GM20000 (cell line): Measurements from ENCODE around the gene DNLZ.
A peak's percentile ranks its signal among the peaks of the same experiment; 100 is the strongest.
"Not testable (repeated sequence)": the region's sequence is repeated elsewhere in the genome, so short reads cannot be mapped to it uniquely, and the experiment has no call there.

Experiments used
- DNase-seq: peaks from one replicate; pipeline ENCODE4 v3.0.0; 2012; ENCODE audit warnings: low spot score
- TF ChIP-seq, protein P1 (sequence below): IDR thresholded peaks from 2 replicates; pipeline ENCODE4 v1.5.1; 2012; ENCODE audit warnings: mild to moderate bottlenecking, control low read depth; ENCODE audit errors: extremely low read depth, missing control alignments

The DNLZ gene

DNA sequence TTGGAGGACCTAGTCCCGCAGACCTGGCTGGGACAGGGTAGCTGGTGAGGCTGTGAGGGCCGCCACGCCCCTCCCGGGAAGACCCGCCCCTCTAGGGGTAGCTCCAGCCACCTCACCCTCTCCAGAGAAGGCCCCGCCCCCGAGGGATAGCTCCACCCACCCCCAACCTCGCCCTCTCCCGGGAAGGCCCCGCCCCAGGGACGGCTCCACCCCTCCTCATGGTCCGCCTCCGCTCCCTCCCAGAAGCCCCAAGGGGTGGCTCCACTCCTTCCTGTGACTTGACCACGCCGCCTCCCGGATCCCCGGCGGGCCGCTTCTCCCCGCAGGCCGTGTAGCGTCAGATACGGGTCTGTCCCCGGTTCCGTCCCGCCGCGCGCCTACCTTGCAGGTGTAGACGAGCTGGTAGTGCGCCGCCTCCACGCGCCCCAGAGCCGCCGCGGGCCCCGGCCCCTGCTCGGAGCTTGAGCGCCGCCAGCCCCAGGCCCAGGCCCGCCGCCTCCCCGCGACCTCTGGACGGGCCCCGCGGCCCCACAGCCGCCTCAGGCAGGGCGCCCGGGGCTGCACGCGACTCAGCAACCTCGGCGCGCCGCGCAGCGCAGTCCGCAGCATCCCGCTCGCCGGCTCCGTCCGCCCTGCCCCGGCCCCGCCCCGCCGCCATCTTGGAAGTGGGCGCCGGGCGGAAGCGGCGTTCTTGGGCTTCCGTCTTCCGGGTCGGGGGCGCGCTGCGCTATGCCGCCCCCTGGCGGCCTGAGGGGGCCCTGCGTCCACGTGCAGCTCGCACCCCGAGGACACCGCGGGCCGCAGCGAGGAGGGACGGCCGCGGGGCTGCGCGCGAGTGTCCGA lies at the start of gene DNLZ:
DNLZ (minus strand) TSS at position 639 of the 843 bp plus-strand sequence; CDS start at position 609, 30 bp downstream.
- TF ChIP-seq, protein P1, sequence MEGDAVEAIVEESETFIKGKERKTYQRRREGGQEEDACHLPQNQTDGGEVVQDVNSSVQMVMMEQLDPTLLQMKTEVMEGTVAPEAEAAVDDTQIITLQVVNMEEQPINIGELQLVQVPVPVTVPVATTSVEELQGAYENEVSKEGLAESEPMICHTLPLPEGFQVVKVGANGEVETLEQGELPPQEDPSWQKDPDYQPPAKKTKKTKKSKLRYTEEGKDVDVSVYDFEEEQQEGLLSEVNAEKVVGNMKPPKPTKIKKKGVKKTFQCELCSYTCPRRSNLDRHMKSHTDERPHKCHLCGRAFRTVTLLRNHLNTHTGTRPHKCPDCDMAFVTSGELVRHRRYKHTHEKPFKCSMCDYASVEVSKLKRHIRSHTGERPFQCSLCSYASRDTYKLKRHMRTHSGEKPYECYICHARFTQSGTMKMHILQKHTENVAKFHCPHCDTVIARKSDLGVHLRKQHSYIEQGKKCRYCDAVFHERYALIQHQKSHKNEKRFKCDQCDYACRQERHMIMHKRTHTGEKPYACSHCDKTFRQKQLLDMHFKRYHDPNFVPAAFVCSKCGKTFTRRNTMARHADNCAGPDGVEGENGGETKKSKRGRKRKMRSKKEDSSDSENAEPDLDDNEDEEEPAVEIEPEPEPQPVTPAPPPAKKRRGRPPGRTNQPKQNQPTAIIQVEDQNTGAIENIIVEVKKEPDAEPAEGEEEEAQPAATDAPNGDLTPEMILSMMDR: peak; percentile 98
- DNase-seq: peak; percentile 100

DNA sequence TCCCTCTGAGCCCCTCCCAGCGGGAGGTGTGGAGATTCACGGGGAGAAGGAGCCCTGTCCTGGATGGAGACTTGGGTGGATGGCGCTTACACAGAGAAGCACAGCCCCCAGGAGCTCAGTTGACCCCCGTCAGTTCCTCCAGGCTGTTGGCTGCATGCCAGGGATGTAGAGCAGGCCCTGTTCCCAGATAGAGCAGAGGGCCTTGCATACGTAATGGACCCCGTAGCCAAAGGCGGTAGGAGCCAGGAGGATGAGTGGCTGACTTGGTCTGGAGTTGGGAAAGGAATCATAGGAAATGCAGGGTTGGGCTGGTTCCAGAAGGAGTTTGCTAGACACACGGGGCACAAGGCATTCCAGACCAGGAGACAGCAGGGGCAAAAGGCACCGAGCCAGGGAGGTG lies 49.4 kb upstream of the DNLZ start:
- no peak for DNase-seq
- TF ChIP-seq, protein P1: no peak

DNA sequence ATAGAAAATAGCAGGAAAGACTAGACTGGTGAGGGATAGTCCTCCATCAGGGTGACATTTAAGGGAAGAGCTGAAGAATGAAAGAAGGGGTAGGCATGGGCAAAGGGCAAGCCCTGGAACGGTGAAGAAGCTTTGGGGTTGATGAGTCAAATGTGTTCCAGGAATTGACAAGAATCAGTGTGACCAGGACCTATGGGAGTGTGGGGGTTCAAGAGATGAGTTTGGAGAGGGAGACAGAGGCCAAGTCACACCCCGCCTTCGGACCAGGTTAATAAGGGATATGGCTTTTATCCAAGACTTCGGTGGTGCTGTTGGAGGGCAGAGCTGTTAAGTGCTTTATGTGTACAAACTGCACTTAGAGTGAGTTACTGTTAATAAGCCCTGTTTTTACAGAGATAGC lies 47.8 kb upstream of the DNLZ start:
- TF ChIP-seq, protein P1: no peak
- DNase-seq: no peak

DNA sequence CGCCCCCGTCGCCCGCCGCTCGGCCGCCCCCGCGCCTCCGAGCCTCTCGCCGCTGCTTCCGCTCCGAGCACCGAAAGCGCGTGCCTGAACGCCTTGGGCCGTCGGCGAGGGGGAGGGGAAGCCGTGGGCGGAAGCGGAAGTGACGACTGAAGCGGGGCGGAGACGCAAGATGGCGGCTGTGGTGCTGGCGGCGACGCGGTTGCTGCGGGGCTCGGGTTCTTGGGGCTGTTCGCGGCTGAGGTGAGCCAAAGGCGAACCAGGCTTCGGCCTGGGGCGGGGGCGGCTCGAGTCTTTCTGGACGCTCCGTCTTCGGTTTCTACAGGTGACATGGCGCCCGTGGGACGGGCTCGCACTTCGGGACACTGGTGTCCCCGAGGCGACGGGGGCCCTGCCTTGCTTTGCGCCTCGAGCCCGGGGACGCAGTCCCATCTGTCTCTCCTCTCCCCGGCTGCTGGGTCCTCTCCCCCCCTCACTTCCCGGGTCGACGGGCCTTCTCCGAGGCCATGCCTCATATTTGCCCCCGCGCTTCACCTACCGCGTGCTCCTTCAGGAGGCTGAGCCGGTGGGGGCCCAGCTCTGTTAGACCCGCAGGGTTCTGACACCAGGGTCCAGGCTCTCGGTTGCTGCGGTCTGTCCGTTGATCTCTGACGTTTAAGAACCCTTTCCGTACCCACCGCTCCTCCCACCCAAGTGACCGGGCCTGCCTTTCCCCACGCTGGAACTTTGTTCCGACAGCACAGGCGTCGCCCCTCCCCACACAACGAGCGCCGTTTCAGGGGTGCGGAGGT lies 47.1 kb upstream of the DNLZ start, which contains the start of the genes ENTR1 and PMPCA:
ENTR1 (minus strand) TSS at position 115 of the 788 bp plus-strand sequence. CDS start 217 bp downstream, outside the sequence.
PMPCA (plus strand) TSS at position 159 of the 788 bp plus-strand sequence; CDS start at position 170, 11 bp downstream.
- TF ChIP-seq, protein P1: no peak
- peak; percentile 99 for DNase-seq

DNA sequence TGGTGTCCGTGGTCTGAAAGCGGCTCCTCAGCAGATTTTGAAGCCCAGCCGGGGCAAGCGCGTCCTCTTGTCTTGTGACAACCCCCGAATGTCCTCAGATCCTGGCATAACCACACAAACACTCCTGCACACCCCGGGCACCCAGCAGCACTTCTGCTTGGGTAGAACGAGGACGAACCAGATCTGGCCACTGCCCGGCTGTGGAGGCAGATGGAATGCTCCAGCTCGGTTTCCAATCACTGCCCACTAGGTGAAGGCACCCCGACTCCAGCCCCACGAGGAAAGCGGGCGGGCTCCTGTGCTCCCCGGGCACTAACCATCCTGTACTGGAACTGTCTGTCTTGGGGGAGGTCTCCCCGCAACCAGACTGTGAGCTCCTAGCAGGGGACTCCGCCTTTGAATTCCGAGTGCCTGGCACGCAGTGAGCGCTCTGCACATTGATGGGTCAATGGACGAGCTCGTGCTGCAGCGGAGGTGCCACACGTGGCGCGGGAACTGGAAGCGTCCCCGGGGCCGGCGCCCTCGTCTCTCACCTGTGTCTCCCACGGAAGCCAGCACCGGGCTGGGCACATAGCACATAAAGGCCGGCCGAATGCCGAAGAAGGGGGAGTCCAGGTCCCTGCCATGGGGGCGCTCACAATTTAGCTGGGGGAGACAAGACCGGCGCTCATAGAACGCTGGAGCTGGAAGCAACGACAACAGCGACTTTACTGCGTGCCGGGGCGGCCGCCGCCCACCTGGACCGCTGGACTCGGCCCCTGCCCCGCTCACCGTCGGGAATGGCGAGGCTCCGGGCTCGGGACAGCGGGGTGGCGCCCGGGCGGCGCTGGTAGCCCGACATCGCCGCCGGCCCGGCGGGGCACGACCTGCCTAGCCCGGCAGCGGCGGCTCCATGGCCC lies 46.3 kb upstream of the DNLZ start:
- peak; percentile 63 for DNase-seq
- TF ChIP-seq, protein P1: no peak

DNA sequence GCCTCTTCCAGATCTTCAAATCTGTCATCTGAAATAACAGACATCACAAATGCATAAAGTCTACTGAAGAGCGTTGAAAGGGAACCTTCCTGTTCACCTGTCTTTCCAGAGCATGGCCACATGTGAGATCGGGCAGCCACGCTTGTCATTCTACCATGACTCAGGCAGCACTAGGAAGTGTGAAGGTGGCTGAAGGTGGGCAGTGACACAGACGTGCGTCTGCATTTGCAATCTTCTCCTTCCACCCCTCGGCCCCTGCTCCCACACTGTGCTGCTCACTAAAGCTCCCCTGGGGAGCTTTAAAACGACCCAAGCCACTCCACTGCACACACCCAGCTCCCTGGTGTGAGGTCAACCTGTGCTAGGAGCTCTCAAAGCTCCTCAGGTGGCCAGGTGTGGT lies 44.4 kb upstream of the DNLZ start:
- TF ChIP-seq, protein P1: no peak
- DNase-seq: no peak

DNA sequence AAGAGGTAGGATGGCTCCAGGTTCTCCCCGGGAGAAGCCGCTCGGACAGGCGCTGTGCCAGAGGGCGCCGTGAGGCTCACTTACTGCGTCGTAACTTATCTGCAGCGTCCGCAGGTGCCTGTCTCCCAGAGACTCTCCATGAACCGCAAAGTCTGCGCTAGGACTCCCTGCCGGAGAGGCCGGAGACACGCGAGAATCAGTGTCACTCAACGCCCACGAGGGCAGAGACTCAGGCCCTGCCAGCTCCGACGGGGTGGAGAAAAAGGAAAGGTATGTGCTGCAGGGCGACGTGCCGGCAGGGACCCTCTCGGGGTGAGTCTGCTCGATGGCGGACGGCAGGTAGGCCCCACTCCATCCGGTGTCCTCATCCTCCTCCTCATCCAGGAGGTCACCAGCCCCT lies 43.5 kb upstream of the DNLZ start:
- DNase-seq: not testable (repeated sequence)

DNA sequence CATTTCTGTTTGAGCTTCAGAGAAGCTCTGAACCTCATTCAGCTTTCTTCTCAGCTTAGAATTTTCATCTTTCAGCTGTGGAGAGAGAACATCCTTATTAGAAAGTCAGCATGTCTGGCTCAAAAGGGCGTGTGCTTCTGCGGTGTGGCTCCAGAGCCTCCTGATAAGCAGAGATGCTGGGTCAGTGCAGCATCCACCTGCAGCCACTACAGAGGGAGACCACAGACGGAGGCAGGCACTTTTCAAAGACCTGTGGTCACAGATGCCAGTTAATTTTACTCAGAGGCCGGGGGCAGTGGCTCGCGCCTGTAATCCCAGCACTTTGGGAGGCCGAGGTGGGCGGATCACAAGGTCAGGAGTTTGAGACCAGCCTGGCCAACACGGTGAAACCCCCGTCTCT lies 42.4 kb upstream of the DNLZ start:
- DNase-seq: not testable (repeated sequence)
